AG10803 (cell line): ENCODE measurements around the gene IBSP.
A peak's percentile ranks its signal among the peaks of the same experiment; 100 is the strongest.

Source experiments
- DNase-seq: peaks from one replicate; pipeline ENCODE4 v3.0.0; 2010; ENCODE audit warnings: low read depth
- H3K4me3 ChIP-seq: 2 replicates; pipeline ENCODE4 v1.5.1; 2011; ENCODE audit warnings: mild to moderate bottlenecking, low read length, control low read depth
- TF ChIP-seq, protein P1 (sequence below): conservative IDR thresholded peaks from 2 replicates; pipeline ENCODE4 v1.5.1; 2011; ENCODE audit warnings: mild to moderate bottlenecking, low read length, control low read depth, inconsistent platforms

Gene IBSP, protein sequence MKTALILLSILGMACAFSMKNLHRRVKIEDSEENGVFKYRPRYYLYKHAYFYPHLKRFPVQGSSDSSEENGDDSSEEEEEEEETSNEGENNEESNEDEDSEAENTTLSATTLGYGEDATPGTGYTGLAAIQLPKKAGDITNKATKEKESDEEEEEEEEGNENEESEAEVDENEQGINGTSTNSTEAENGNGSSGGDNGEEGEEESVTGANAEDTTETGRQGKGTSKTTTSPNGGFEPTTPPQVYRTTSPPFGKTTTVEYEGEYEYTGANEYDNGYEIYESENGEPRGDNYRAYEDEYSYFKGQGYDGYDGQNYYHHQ

GRCh38 chr4:87799301-87800113 lies at the start of gene IBSP:
IBSP (plus strand) TSS chr4:87799554; CDS start chr4:87802362, 2,808 bp downstream.
- no peak within 1 kb of the TSS for H3K4me3 ChIP-seq
- TF ChIP-seq, protein P1, sequence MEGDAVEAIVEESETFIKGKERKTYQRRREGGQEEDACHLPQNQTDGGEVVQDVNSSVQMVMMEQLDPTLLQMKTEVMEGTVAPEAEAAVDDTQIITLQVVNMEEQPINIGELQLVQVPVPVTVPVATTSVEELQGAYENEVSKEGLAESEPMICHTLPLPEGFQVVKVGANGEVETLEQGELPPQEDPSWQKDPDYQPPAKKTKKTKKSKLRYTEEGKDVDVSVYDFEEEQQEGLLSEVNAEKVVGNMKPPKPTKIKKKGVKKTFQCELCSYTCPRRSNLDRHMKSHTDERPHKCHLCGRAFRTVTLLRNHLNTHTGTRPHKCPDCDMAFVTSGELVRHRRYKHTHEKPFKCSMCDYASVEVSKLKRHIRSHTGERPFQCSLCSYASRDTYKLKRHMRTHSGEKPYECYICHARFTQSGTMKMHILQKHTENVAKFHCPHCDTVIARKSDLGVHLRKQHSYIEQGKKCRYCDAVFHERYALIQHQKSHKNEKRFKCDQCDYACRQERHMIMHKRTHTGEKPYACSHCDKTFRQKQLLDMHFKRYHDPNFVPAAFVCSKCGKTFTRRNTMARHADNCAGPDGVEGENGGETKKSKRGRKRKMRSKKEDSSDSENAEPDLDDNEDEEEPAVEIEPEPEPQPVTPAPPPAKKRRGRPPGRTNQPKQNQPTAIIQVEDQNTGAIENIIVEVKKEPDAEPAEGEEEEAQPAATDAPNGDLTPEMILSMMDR = no peak
- no peak for DNase-seq

- no peak overlapping the region for H3K4me3 ChIP-seq
- TF ChIP-seq, protein P1 = no peak
- DNase-seq = no peak
Measured at GRCh38 chr4:87749883-87750282, 49.5 kb upstream of the IBSP start.

- peak; percentile 3 for DNase-seq
- H3K4me3 ChIP-seq = no peak overlapping the region
- TF ChIP-seq, protein P1 = no peak
Measured at GRCh38 chr4:87758270-87758669, 41.1 kb upstream of the IBSP start.

- no peak for DNase-seq
- H3K4me3 ChIP-seq = no peak overlapping the region
- TF ChIP-seq, protein P1 = no peak
Measured at GRCh38 chr4:87762311-87762710, 37.0 kb upstream of the IBSP start.

GRCh38 chr4:87781569-87781968 lies 17.8 kb upstream of the IBSP start:
- no peak overlapping the region for H3K4me3 ChIP-seq
- TF ChIP-seq, protein P1 = no peak
- no peak for DNase-seq

DNA sequence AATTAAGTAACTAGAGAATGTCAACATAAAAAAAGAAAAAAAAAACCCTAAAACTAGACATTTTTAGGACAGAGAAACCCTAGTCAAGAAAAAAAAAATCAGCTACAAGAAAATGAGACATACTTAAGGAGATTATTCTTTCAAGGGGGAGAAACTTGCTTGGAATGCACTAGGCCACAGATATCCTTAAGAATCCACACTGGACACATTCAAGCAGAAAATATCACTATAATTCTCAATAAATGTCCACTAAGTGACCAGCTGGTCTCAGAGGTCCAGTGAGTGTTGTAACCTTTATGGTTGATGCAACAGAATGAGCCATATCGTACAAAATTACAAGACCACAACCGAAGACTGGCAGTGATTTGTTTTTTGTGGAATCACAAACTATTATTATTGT lies 15.6 kb upstream of the IBSP start:
- DNase-seq = peak; percentile 69
- TF ChIP-seq, protein P1 = no peak
- H3K4me3 ChIP-seq = no peak overlapping the region
